Activated CD4-positive, alpha-beta T cell treated with anti-CD3 and anti-CD28 coated beads, Interleukin-2, amount 10 ng/mL, durations not matched to agents 7 days and 5 days (primary cell): ENCODE results near the gene MMP28. TPM values are rescaled to one million over a fixed set of nuclear protein-coding genes. Genes with fewer than 3 reads are reported as not detected.
A peak's percentile ranks its signal among the peaks of the same experiment; 100 is the strongest.

Experiments used
- CTCF ChIA-PET: fragments of 350-600 bp; sonication (Branson Sonifier 250); formaldehyde crosslinking; loops from one replicate; lab custom pipeline; 2021; ENCODE audit warnings: antibody characterized with exemption; lab: Charles Lee
- POLR2A ChIA-PET: fragments of 350-600 bp; sonication (Branson Sonifier 250); formaldehyde crosslinking; loops from one replicate; lab custom pipeline; 2021; ENCODE audit warnings: antibody characterized with exemption; lab: Charles Lee
- DNase-seq: peaks from one replicate; pipeline ENCODE4 v3.0.0-alpha.2; 2020
- H3K27ac Mint-ChIP-seq: one replicate; pipeline ENCODE4 v1.8.0; 2021; ENCODE audit warnings: mild to moderate bottlenecking, moderate library complexity, mixed read lengths
- H3K27me3 Mint-ChIP-seq: one replicate; pipeline ENCODE4 v1.8.0; 2021; ENCODE audit warnings: mixed read lengths
- H3K36me3 Mint-ChIP-seq: one replicate; pipeline ENCODE4 v1.8.0; 2021; ENCODE audit warnings: low read depth, mixed read lengths
- H3K4me1 Mint-ChIP-seq: one replicate; pipeline ENCODE4 v1.8.0; 2021; ENCODE audit warnings: mixed read lengths
- H3K4me3 Mint-ChIP-seq: one replicate; pipeline ENCODE4 v1.8.0; 2021; ENCODE audit warnings: mild to moderate bottlenecking, moderate library complexity, mixed read lengths
- H3K9me3 Mint-ChIP-seq: one replicate; pipeline ENCODE4 v1.8.0; 2021; ENCODE audit warnings: mixed read lengths
- total RNA-seq, 2 experiments: library from RNA; stranded (reverse); gene quantifications; one replicate each; pipeline ENCODE4 v1.2.3, GENCODE V29; 2021

The MMP28 gene
- total RNA-seq, 2 experiments from 2014 or later: not detected

DNA sequence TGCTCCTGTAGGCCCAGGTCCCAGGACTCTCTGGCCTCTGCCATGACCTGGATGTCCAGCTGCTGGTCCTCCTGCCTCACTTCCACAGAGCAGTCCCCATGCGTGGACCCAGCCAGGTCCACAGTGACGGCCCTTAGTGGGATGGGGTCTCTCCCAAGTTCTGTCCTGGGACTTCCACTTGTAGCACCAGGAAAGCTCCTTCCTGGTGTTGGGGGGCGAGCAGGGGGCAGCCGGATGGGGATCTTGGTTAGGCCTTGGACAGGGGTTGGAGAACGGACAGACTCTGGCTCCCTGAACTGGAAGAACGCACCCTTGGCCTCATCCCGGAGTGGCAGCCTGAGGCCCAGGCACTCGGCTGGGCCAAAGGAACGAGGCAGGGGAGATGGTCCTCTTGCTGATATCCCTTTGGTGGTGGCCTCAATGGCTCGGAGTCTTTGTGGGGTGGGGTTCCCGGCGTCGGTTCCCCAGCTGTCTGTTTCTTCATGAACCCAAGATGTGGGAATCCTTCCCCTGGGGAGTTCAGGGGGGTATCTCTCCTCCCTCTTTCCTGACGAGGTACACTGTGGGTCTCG lies 49.6 kb downstream of the MMP28 start:
- POLR2A ChIA-PET: no interaction called here
- CTCF ChIA-PET: interaction anchor here (1.8 kb wide), 1 partner anchor 18 kb away, joined by 6 read pairs; no protein-coding TSS in a partner anchor

DNA sequence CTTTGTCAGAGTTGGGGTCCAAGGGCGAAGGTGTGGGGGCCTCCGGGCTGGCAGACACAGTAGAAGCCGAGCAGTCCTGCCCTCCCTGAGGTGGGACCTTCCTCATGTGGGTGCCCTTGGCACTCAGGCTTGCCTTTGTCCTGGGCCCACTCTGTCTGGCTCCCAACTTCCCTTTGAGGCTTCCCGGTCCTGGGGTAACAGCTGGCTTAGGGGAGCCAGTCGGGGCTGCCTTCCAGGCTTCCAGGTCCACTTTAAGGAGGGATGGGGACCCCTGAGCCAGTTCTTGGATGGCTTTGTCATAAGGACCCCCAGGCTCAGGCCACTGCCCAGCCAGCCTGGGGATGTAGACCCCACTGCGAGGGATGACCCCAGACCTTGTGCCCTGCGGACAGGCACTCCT lies 50.2 kb downstream of the MMP28 start:
- H3K36me3 Mint-ChIP-seq: no peaks in the 10 kb centered on the region
- no peaks in the 10 kb centered on the region for H3K9me3 Mint-ChIP-seq
- H3K4me3 Mint-ChIP-seq: no peak overlapping the region
- peaks cover 12% of the 10 kb centered on the region for H3K4me1 Mint-ChIP-seq
- no peak for DNase-seq
- CTCF ChIA-PET: interaction anchor here (0.6 to 1.8 kb wide), 2 partner anchors 19 to 1179 kb away, joined by 5 to 6 read pairs; no protein-coding TSS in a partner anchor
- POLR2A ChIA-PET: no interaction called here
- no peak overlapping the region for H3K27ac Mint-ChIP-seq
- peaks cover 44% of the 10 kb centered on the region for H3K27me3 Mint-ChIP-seq

More for the DNA sequence above, 49.6 kb downstream of the MMP28 start:
- peaks cover 45% of the 10 kb centered on the region for H3K27me3 Mint-ChIP-seq
- H3K27ac Mint-ChIP-seq: no peak overlapping the region
- H3K4me1 Mint-ChIP-seq: peaks cover 16% of the 10 kb centered on the region
- no peaks in the 10 kb centered on the region for H3K9me3 Mint-ChIP-seq
- H3K4me3 Mint-ChIP-seq: no peak overlapping the region
- no peak for DNase-seq
- no peaks in the 10 kb centered on the region for H3K36me3 Mint-ChIP-seq

DNA sequence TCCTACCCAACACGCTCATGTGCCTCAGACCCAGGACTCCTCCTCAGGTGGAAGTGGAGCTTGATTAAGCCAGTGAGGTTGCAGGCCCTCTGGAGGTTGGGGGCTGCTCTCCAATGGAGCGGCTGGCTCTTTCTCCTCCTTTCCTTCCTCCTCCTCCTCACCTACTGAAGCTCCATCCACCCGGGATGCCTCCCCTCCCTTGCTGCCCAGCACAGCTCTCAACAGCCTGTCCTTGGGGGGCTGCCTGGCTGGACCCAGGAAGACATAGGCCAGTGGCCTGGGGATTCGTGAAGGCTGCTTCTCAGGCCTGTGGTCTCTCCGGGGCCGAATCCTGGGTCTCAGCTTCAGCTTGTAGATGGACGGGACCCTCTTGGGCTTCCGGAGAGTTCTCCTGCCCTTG lies 50.6 kb downstream of the MMP28 start:
- ChIA-PET POLR2A (no interaction called here), CTCF (interaction anchor here (0.6 to 1.8 kb wide), 3 partner anchors 19 to 1180 kb away, joined by 3 to 6 read pairs (median 5); no protein-coding TSS in a partner anchor)
- peaks cover 10% of the 10 kb centered on the region for H3K4me1 Mint-ChIP-seq
- H3K4me3 Mint-ChIP-seq: no peak overlapping the region
- no peak for DNase-seq
- H3K36me3 Mint-ChIP-seq: no peaks in the 10 kb centered on the region
- H3K9me3 Mint-ChIP-seq: no peaks in the 10 kb centered on the region
- peaks cover 45% of the 10 kb centered on the region for H3K27me3 Mint-ChIP-seq
- no peak overlapping the region for H3K27ac Mint-ChIP-seq

DNA sequence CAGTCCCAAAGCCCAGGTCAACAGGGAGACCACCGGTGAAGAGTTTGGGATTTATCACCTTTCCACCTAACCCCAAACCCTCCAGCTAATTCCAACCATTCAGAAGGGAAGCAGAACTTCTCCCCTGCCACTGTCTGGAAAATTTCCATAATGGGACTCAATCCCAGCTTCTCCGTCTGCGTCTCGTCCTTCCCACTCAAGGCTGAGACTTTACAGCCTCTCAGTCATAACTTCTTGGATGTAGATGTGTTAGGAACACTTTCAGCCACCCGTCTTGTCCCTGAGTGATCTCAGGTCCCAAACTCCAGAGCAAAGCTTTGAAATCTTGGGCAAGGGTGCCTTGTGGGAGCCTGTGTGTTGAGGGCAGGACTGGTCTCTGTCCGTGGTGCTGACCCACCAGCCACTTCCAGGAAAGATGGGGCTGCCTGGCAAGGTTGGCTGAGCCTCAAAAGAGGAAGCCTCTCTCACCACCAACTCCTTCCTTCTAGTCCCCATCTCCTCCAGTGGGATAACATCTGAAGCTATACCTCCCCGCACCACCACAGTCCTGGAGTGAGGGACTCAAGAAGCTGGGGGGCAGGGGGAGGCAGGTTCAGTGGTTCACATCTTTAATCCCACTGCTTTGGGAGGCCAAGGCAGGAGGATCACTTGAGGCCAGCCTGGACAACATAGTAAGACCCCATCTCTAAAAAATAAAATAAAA lies 51.7 kb downstream of the MMP28 start:
- peaks cover 42% of the 10 kb centered on the region for H3K27me3 Mint-ChIP-seq
- H3K4me3 Mint-ChIP-seq: no peak overlapping the region
- H3K9me3 Mint-ChIP-seq: no peaks in the 10 kb centered on the region
- no peak overlapping the region for H3K27ac Mint-ChIP-seq
- ChIA-PET POLR2A (no interaction called here), CTCF (interaction anchor here (0.8 to 0.9 kb wide), 2 partner anchors 136 to 366 kb away, joined by 3 read pairs; no protein-coding TSS in a partner anchor)
- H3K4me1 Mint-ChIP-seq: peaks cover 5% of the 10 kb centered on the region
- peak; percentile 23 for DNase-seq
- H3K36me3 Mint-ChIP-seq: no peaks in the 10 kb centered on the region

DNA sequence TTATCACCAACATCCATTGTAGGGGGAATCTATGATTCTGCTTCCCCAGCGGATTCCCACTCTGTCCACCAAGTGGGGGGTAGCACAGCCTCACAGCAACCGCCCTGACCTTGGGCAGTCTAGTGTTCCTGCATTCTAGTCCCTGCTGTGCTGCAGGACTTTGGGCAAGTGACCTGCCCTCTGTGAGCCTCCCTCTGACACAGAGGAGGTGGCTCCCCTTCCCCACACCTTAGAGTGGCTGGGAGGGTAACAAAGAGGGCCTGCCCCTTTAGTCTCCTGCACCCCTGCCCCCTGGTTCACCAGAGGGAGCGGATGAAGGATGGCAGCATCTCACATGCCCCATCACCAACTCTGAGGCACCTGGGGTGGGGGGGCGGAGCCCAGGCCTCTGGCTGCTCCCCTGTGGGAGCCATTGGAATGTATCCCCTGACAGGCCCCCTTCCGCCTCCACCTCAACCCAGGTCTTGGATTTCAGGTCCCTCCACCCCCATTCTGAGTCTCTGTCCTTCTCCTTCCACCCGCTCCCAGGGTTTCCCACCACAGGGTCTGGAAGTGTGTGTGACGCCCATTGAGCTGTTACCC lies 52.5 kb downstream of the MMP28 start:
- Mint-ChIP-seq H3K36me3 (no peaks in the 10 kb centered on the region), H3K27me3 (peaks cover 37% of the 10 kb centered on the region), H3K9me3 (no peaks in the 10 kb centered on the region), H3K4me1 (peaks cover 5% of the 10 kb centered on the region), H3K4me3 (no peak overlapping the region), H3K27ac (no peak overlapping the region)
- no peak for DNase-seq
- ChIA-PET CTCF (interaction anchor here (0.8 kb wide), 1 partner anchor 136 kb away, joined by 3 read pairs; no protein-coding TSS in a partner anchor), POLR2A (no interaction called here)

DNA sequence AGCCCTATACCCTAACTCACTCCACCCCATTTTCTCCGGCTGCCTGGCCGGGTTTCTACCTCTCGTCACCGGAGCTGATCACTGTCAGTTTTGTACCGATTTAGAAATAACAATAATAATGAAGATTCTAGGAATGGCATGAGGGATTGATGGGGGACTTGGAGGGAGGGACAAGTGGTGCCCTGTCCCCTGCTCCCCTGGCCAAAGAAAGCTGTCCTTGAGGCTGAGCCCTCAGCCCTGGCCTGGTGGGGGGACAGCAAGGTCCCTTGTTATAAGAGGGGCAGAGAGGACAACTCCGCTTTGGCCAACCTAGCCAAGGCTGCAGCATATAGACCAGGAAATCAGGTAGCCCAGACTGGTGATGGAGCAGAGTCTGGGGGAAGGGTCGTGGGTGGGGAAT lies 52.9 kb downstream of the MMP28 start:
- DNase-seq: no peak
- ChIA-PET POLR2A (no interaction called here), CTCF (interaction anchor here (1.2 kb wide), 1 partner anchor 18 kb away, joined by 3 read pairs; no protein-coding TSS in a partner anchor)
- Mint-ChIP-seq H3K27me3 (peaks cover 36% of the 10 kb centered on the region), H3K4me1 (peaks cover 5% of the 10 kb centered on the region), H3K4me3 (no peak overlapping the region), H3K36me3 (no peaks in the 10 kb centered on the region), H3K27ac (no peak overlapping the region), H3K9me3 (no peaks in the 10 kb centered on the region)

DNA sequence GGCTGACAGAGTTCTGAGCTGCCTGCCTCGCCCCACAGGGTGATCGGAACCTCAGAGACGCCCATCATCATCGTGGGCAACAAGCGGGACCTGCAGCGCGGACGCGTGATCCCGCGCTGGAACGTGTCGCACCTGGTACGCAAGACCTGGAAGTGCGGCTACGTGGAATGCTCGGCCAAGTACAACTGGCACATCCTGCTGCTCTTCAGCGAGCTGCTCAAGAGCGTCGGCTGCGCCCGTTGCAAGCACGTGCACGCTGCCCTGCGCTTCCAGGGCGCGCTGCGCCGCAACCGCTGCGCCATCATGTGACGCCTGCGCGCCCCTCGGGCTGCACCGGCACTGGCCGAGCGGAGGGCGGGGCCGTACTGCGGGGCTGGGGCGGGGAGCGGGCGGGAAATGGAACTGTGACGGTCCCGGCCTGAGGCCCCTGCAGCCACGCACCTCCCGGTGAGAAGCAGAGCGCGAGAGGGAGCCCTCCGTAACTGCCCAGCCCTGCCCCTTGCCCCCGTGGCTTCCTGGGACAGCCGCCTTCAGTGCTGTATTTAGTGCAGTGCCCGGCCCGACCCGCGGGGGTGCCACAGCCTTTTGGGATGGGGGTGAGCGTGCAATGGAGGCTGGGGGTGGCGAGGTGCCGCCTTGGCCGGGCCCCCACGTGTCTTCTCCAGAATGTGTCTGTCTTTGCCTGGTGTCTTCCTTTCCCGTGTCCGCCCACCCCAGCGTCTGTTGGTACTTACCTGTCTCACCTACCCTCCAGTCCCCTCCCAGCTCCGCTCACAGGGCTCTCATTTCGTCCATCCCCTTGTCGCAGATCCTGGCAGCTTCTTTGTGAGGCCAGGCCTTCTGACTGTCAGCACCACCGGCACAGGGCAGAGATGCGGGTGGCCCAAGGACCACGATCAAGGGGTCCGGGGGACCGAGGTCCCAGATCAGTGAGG lies 54.2 kb downstream of the MMP28 start:
- DNase-seq: no peak
- Mint-ChIP-seq H3K36me3 (no peaks in the 10 kb centered on the region), H3K27me3 (peaks cover 35% of the 10 kb centered on the region), H3K27ac (no peak overlapping the region), H3K9me3 (no peaks in the 10 kb centered on the region), H3K4me1 (peaks cover 5% of the 10 kb centered on the region), H3K4me3 (peak overlapping the region; percentile 8)
- ChIA-PET CTCF (interaction anchor here (0.8 to 1.2 kb wide), 2 partner anchors 8 to 19 kb away, joined by 3 to 4 read pairs; no protein-coding TSS in a partner anchor), POLR2A (interaction anchor here (0.6 kb wide), 1 partner anchor 34 kb away, joined by 4 read pairs; no protein-coding TSS in a partner anchor)

DNA sequence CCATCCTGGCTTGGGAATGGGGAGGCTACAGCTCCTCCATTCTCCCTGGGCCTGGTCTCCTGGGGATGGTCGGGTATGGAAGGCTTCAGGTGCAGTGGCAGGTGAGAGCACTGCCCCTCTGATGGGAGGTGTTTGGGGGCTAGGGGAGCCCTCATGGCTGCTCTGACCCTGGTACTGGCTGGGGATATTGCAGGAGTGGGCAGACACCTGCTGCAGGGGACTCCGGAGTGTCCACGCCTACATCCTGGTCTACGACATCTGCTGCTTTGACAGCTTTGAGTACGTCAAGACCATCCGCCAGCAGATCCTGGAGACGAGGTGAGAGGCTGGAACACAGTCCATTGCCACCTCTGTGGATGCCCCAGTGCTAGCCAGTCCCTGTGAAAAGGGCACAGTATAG lies 55.2 kb downstream of the MMP28 start:
- H3K4me3 Mint-ChIP-seq: no peak overlapping the region
- CTCF ChIA-PET: interaction anchor here (1.3 to 1.6 kb wide), 2 partner anchors 8 to 24 kb away, joined by 4 to 5 read pairs; no protein-coding TSS in a partner anchor
- H3K4me1 Mint-ChIP-seq: peaks cover 5% of the 10 kb centered on the region
- H3K9me3 Mint-ChIP-seq: no peaks in the 10 kb centered on the region
- H3K36me3 Mint-ChIP-seq: no peaks in the 10 kb centered on the region
- POLR2A ChIA-PET: no interaction called here
- no peak overlapping the region for H3K27ac Mint-ChIP-seq
- H3K27me3 Mint-ChIP-seq: peaks cover 35% of the 10 kb centered on the region
- no peak for DNase-seq

DNA sequence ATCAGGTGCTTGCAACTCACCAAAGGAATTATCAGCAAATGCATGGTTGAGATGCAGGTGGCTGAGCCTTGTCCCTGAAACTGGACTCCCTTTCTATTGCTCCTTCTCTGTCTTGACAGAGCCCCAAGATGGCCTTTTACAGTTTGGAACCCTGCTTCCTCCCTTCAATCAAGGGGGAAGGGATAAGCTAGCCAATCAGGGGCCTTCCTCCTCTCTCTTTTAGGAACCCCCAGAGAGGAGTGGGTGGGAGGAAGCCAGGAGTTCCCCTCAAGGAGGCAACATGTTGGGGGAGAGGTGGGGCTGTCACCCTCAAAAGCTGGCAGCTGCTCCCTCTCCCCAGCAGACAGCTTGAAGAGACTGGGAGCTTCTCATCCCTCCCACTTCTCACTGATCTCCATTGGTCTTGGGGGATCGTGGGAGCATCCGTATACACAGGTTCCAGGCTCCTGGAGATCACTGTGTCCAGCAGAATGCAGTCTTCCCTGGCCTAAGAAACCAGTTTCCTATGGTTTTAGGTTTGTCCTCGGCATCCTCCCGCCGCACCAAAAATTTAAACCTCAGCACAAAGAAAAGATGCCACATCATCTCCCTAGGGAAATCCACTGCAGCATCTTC lies 56.8 kb downstream of the MMP28 start:
- H3K36me3 Mint-ChIP-seq: no peaks in the 10 kb centered on the region

DNA sequence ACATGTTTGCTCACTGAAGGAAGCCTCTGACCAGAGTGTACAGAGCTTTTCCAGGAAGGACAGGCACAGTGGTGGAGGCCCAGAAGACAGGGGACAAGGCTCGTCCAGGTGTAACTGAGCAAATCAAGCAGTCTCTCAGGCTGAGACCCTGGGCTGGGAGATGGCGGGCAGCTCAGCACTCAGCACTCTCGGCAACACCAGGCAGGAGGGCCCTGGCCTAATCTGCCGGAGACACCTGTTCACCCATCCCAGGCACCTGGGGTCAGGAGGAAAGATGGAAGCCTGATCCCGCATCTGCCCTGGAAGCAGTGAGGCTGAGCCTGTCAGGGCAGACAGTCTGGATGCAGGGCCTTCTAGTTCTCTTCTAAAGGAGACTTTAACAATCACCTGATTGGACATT lies 59.2 kb downstream of the MMP28 start:
- DNase-seq: no peak
- Mint-ChIP-seq H3K9me3 (no peaks in the 10 kb centered on the region), H3K4me3 (no peak overlapping the region), H3K36me3 (no peaks in the 10 kb centered on the region), H3K4me1 (peaks cover 4% of the 10 kb centered on the region), H3K27me3 (peaks cover 28% of the 10 kb centered on the region), H3K27ac (no peak overlapping the region)
- ChIA-PET POLR2A (no interaction called here), CTCF (interaction anchor here (2.2 kb wide), 1 partner anchor 11 kb away, joined by 7 read pairs; no protein-coding TSS in a partner anchor)

More for the DNA sequence above, 56.8 kb downstream of the MMP28 start:
- no peak for DNase-seq
- Mint-ChIP-seq H3K9me3 (no peaks in the 10 kb centered on the region), H3K27me3 (peaks cover 33% of the 10 kb centered on the region), H3K4me3 (no peak overlapping the region), H3K27ac (no peak overlapping the region), H3K4me1 (peaks cover 5% of the 10 kb centered on the region)
- ChIA-PET POLR2A (no interaction called here), CTCF (interaction anchor here (1.6 kb wide), 1 partner anchor 9 kb away, joined by 5 read pairs; no protein-coding TSS in a partner anchor)

DNA sequence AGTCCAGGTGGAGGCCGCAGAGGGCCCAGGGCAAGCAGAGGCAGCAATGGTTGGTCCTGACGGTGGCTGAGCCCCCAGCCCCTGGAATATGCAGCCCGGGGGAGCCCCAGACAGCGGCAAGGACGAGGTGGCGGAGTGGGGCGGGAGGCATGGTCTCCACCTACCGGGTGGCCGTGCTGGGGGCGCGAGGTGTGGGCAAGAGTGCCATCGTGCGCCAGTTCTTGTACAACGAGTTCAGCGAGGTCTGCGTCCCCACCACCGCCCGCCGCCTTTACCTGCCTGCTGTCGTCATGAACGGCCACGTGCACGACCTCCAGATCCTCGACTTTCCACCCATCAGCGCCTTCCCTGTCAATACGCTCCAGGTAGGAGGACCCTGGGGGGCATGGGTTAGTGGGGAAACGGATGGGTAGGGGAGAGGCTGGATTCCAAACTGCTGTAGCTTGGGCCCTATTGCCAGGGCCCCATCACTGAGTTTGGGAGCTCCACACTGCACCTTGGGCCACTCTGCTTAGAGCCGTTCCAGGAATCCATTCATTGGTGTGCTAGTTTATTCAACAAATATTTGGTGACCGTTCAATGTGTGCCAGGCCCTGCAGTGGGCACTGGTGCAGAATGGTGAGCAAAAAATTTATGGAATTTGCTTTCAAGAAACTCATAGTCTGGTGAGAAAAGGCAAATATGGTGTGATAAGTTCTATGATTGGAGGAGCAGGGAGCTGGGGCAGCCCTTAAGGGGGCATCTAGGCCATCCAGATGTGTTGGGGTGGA lies 60.2 kb downstream of the MMP28 start:
- DNase-seq: no peak
- Mint-ChIP-seq H3K4me3 (no peak overlapping the region), H3K36me3 (peaks cover 2% of the 10 kb centered on the region), H3K9me3 (no peaks in the 10 kb centered on the region), H3K27me3 (peaks cover 26% of the 10 kb centered on the region), H3K4me1 (peaks cover 11% of the 10 kb centered on the region), H3K27ac (no peak overlapping the region)
- ChIA-PET POLR2A (no interaction called here), CTCF (no interaction called here)
